Naive thymus-derived CD8-positive, alpha-beta T cell (primary cell): ENCODE data around the gene POU2AF2. TPM values are rescaled to one million over a fixed set of nuclear protein-coding genes. Genes with fewer than 3 reads are reported as not detected.

Experiments
- ATAC-seq, 2 donors: fragments of 150-1000 bp; cut with Tn5 transposase in 1 of 2; sonication (Bioruptor Pico), chemical (Tn5 transposase) in 1 of 2; 1 replicate in 1 of 2; 2 replicates in 1 of 2; pipeline ENCODE4 v1.10.0; 2021; ENCODE audit warnings: mild to moderate bottlenecking in 2 of 2, moderate library complexity in 2 of 2
- POLR2A ChIA-PET: fragments of 350-600 bp; sonication (Branson Sonifier 250); formaldehyde crosslinking; loops from one replicate; lab custom pipeline; 2021; ENCODE audit warnings: antibody characterized with exemption; lab: Charles Lee
- DNase-seq, 10 donors: peaks; one replicate each; pipeline versions ENCODE4 v3.0.0 to v3.0.0-alpha.2; 2020 to 2022
- H3K27ac Mint-ChIP-seq, 10 donors: one replicate each; pipeline ENCODE4 v1.8.0; 2020 to 2022; ENCODE audit warnings: mild to moderate bottlenecking in 10 of 10, mixed read lengths in 10 of 10, moderate library complexity in 4 of 10, inconsistent platforms in 1 of 10
- H3K27me3 Mint-ChIP-seq, 5 donors: one replicate each; pipeline ENCODE4 v1.8.0; 2021 to 2022; ENCODE audit warnings: mixed read lengths in 5 of 5
- H3K36me3 Mint-ChIP-seq, 3 donors: one replicate each; pipeline ENCODE4 v1.8.0; 2020 to 2022; ENCODE audit warnings: mixed read lengths in 3 of 3, mild to moderate bottlenecking in 2 of 3, inconsistent platforms in 1 of 3
- H3K4me1 Mint-ChIP-seq, 4 donors: one replicate each; pipeline ENCODE4 v1.8.0; 2021 to 2022; ENCODE audit warnings: mixed read lengths in 4 of 4
- H3K4me3 Mint-ChIP-seq, 10 donors: one replicate each; pipeline ENCODE4 v1.8.0; 2020 to 2022; ENCODE audit warnings: mild to moderate bottlenecking in 10 of 10, mixed read lengths in 10 of 10, moderate library complexity in 6 of 10, inconsistent platforms in 1 of 10
- H3K9me3 Mint-ChIP-seq, 9 donors: one replicate each; pipeline ENCODE4 v1.8.0; 2020 to 2022; ENCODE audit warnings: mixed read lengths in 9 of 9, mild to moderate bottlenecking in 3 of 9, inconsistent platforms in 1 of 9, moderate library complexity in 1 of 9
- polyA plus RNA-seq, 3 donors: library from polyadenylated mRNA; unstranded; fragments of 300-500 nt; fragmentation: Illumina TruSeq; gene quantifications; one replicate each; pipeline ENCODE4 v1.2.3, GENCODE V29; 2021
- total RNA-seq, 8 experiments: library from RNA in 2 of 8; stranded (reverse) in 2 of 8; gene quantifications; one replicate each; pipeline ENCODE4 v1.2.3 and lab custom pipeline; 2021 to 2026

POU2AF2 gene
- total and polyA plus RNA-seq, 5 experiments from 2014 or later: not detected

- H3K4me1 Mint-ChIP-seq: no peaks in the 10 kb centered on the region
- no peak overlapping the region for H3K4me3 Mint-ChIP-seq
- H3K9me3 Mint-ChIP-seq: no peaks in the 10 kb centered on the region
- no peaks in the 10 kb centered on the region for H3K36me3 Mint-ChIP-seq
- DNase-seq: no peak
- ATAC-seq: no peak
- POLR2A ChIA-PET: no interaction called here
- no peaks in the 10 kb centered on the region for H3K27me3 Mint-ChIP-seq
- peak overlapping the region in 1 of 10 donors; percentile 6 for H3K27ac Mint-ChIP-seq
Observed at GRCh38 chr11:111329306-111330204, 84.0 kb downstream of the POU2AF2 start.

- Mint-ChIP-seq H3K4me3 (no peak overlapping the region), H3K4me1 (no peaks in the 10 kb centered on the region), H3K27me3 (no peaks in the 10 kb centered on the region), H3K36me3 (no peaks in the 10 kb centered on the region), H3K27ac (no peak overlapping the region), H3K9me3 (no peaks in the 10 kb centered on the region)
- POLR2A ChIA-PET: no interaction called here
- ATAC-seq: no peak
- DNase-seq: no peak
Observed at GRCh38 chr11:111330234-111330893, 84.8 kb downstream of the POU2AF2 start.

GRCh38 chr11:111331711-111332479 lies 86.4 kb downstream of the POU2AF2 start:
- DNase-seq (no peak), ATAC-seq (no peak)
- no peaks in the 10 kb centered on the region for H3K4me1 Mint-ChIP-seq
- no peak overlapping the region for H3K4me3 Mint-ChIP-seq
- no peaks in the 10 kb centered on the region for H3K36me3 Mint-ChIP-seq
- no peaks in the 10 kb centered on the region for H3K9me3 Mint-ChIP-seq
- POLR2A ChIA-PET: no interaction called here
- H3K27me3 Mint-ChIP-seq: no peaks in the 10 kb centered on the region
- no peak overlapping the region for H3K27ac Mint-ChIP-seq

- DNase-seq (no peak), ATAC-seq (no peak)
- Mint-ChIP-seq H3K27ac (no peak overlapping the region), H3K4me1 (no peaks in the 10 kb centered on the region), H3K4me3 (no peak overlapping the region), H3K9me3 (peaks cover 5 to 17% (median 5%) of the 10 kb centered on the region in 9 donors), H3K27me3 (no peaks in the 10 kb centered on the region), H3K36me3 (peaks cover 0 to 6% (median 5%) of the 10 kb centered on the region in 3 donors)
- POLR2A ChIA-PET: no interaction called here
Observed at GRCh38 chr11:111334532-111335502, 89.3 kb downstream of the POU2AF2 start.

- Mint-ChIP-seq H3K4me3 (no peak overlapping the region), H3K27ac (no peak overlapping the region), H3K9me3 (peaks cover 5 to 24% (median 5%) of the 10 kb centered on the region in 9 donors), H3K4me1 (no peaks in the 10 kb centered on the region), H3K36me3 (peaks cover 0 to 12% (median 9%) of the 10 kb centered on the region in 3 donors), H3K27me3 (no peaks in the 10 kb centered on the region)
- no peak for ATAC-seq
- no peak for DNase-seq
- POLR2A ChIA-PET: no interaction called here
Observed at GRCh38 chr11:111335549-111335948, 90.0 kb downstream of the POU2AF2 start.

Other genes starting within 250 kb of the POU2AF2 start
- gene POU2AF3, start 52.8 kb downstream of the POU2AF2 start, total RNA-seq: not detected
- gene POU2AF3, start 52.8 kb downstream of the POU2AF2 start, polyA plus RNA-seq: not detected
- 1 to 10 TPM; 4.4 to 7.2 TPM for gene POU2AF1, start 133.6 kb downstream of the POU2AF2 start, total RNA-seq
- under 1 TPM; 0.12 to 0.41 (median 0.24) TPM for gene POU2AF1, start 133.6 kb downstream of the POU2AF2 start, polyA plus RNA-seq